Fibroblast of villous mesenchyme (primary cell): ENCODE data around the gene PXMP4. TPM values are rescaled to one million over a fixed set of nuclear protein-coding genes. Genes with fewer than 3 reads are reported as not detected.

Source experiments
- DNase-seq: peaks from one replicate; pipeline ENCODE4 v3.0.0-alpha.2; 2010; ENCODE audit warnings: low read depth
- H3K4me3 ChIP-seq: 2 replicates; pipeline ENCODE4 v1.5.1; 2011; ENCODE audit warnings: low read depth, mild to moderate bottlenecking, low read length
- CTCF ChIP-seq: IDR thresholded peaks from 2 replicates; pipeline ENCODE4 v1.5.1; 2012; ENCODE audit warnings: low read depth, mild to moderate bottlenecking, low read length; ENCODE audit not compliant: insufficient read depth
- total RNA-seq: library from RNA; depleted of rRNA; stranded (reverse); fragments of >200 nt; gene quantifications from 2 replicates; pipeline ENCODE4 v1.2.3, GENCODE V29; 2012

Gene PXMP4
- total RNA-seq, 1 donor, result 5.2 TPM

DNA sequence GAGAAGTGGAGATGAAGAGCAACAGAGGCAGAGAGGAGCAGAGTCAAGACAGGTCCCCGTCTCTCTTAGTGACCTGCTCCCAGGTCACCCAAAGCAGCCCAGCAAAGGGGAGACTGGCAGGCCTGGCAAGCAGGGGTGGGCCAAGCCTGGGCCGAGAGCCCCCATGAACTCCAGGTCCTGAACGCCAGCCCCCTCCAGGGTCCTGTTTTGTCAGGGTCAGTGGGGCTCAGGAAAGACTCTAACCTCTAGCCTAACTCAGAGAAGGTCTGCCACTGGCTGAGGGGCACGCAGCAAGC is 47.0 kb downstream of the PXMP4 start:
- no peak for TF ChIP-seq CTCF
- no peak for DNase-seq
- peak overlapping the region; percentile 81 for H3K4me3 ChIP-seq

GRCh38 chr20:33672426-33673113 is 47.5 kb downstream of the PXMP4 start:
- DNase-seq, result no peak
- H3K4me3 ChIP-seq, result peak overlapping the region; percentile 81
- no peak for TF ChIP-seq CTCF

DNA sequence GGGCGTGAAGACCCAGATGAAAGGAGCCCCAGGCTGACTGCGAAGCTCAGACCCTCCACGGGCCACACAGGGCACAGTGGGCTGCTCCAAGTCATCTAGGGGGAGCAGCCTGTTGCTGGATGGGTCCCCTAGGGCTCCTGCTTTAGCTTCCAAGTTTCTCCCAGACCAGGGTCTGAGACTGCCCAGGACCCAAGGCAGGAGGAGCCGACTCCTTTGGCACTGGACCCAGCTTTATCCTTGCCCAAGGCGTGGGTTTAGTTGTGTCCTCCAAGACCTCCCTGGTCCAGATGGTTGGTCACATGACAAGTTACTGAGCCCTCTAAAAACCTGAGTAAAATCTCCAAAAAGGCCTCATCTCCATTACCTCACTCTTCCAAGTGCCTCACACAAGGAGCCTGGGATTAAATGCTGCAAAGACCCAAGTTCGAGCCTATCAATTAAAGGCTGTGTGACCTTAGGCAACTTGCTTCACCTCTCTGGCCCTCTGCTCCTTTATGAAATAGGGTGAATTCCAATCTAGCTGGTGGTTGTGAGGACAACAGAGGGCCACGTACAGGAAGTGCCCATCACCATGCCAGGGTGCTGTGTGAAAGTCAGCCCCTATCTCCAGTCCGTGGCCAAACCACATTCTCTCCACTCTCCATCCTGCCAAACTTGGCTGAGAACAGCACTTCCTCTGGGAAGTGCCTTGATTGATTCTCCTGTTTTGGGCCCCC is 48.4 kb downstream of the PXMP4 start:
- no peak for TF ChIP-seq CTCF
- DNase-seq, result no peak
- H3K4me3 ChIP-seq, result no peak overlapping the region

DNA sequence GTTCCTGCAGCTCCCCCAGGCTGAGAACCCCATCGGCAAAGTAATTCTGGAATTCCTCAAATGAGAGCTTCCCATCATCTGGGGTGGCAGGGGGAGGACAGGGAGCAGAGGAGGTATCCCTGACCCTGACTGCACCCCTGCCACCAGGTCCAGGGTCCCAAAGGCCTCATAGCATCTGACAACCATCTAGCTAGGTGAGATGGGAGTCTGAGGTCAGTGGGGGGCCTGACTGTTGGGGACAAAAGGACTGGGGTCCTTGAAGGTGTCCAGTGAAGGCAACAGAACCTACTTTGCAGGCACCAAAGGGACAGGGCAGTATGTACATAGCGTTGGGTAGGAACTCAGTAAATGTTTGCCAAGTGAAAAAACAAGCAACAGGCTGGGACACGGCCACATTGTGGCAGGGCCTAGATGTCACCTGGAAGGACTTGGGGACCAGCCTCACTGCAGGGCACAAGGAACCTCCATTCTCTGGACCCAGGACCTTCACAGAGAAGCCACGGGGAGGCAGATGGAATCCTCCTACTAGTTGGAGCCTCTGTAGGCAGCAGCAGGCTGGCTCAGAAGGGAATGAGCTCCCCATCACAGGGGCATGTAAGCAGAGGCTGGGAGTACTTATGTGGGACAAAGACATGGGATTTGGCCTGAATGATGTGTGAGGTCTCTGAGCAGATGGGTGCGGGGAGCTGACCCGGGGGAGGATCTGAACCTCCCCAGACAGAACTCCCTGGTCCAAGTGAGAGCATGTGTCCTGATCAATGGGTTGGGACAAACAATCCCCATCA is 49.2 kb downstream of the PXMP4 start:
- no peak overlapping the region for H3K4me3 ChIP-seq
- no peak for DNase-seq
- TF ChIP-seq CTCF, result no peak

DNA sequence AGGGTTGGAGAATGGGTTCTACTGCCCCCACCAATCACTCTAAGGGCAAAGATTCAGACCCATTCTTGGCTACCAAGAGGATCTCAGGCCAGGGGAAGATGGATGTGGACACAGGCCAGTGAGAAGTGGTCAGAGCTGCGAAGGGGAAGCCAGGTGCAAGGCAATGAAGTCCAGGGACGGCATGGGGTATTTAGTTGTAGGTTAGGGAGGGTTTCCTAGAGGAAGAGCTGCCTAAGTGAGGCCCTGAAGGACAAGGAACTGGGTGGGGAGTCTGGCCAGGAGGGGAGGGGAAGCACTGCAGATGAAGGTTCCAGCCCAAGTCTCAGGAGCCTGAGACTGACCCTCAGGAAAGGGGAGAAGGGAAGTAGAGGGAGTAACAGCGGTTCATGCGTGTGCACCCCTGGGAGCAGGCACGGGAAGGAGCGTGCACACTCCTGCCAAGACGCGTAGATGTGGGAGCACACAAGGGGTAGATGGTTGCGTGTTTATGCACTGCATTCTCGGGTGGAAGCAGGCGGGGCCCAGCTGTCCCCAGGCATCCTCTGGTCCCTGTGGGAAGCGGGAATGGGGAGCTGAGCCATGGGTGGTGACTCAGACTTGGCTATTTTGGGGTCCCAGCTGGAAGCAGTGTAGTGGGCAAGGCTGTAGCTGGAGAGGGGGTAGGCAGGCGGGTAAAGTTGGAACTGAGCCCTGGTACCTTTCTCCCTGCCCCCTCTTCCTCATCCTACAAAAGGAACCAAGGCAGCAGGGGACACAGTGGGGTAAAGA is 50.1 kb downstream of the PXMP4 start:
- no peak overlapping the region for H3K4me3 ChIP-seq
- TF ChIP-seq CTCF, result no peak
- DNase-seq, result no peak

- no peak for DNase-seq
- H3K4me3 ChIP-seq, result no peak overlapping the region
- no peak for TF ChIP-seq CTCF
Measured at GRCh38 chr20:33669224-33669623, 50.9 kb downstream of the PXMP4 start.
